GM19468 (cell line): ENCODE data around the gene ATF6.
A peak's percentile ranks its signal among the peaks of the same experiment; 100 is the strongest.

Experiments used
- ATAC-seq: cut with Tn5 transposase; IDR thresholded peaks from one replicate; pipeline ENCODE4 v1.9.1; 2021; ENCODE audit warnings: mild to moderate bottlenecking, moderate library complexity, moderate number of reproducible peaks; ENCODE audit not compliant: unreplicated experiment; ENCODE audit errors: extremely low read depth

ATF6 gene

DNA sequence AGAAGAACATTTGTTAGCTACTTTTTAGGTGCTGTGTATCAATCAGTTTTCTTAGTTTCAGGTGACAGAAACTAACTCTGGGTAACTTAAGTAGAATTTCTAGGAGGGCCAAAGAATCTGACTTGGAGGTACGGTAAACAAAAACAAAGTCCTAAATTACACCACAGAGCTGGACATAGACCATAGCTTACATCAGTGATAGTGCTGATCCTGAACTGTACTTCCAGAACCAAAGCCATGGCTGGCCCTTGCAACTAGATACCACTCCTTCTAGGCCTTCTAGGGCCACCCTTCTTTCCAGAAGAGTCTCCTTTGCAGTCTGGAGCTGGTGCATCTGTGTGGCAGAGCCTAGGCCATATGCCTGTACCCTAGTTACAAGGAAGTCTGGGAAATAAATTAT lies 163.0 kb downstream of the ATF6 start:
- ATAC-seq = no peak

- ATAC-seq = no peak
These were observed 163.9 kb downstream of the ATF6 start for GRCh38 chr1:161930064-161930463.

DNA sequence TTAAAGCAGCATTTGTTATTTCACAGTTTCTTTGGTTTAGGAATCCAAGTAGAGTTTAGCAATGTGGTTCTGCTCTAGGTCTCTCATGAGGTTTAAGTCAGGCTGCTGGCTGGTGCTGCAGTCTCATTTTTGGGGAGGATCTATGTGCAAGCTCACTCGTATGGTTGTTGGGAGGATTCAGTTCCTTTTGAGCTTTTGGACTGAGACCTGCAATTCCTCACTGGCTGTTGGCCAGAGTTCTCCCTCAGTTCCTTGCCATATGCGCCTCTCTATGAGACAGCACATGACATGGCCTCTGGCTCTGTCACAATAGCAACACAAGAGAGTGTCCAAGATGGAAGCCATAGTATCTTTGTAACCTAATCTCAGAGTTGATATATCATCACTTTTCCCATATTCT lies 166.5 kb downstream of the ATF6 start:
- no peak for ATAC-seq

- peak; percentile 63 for ATAC-seq
These were observed 167.8 kb downstream of the ATF6 start for GRCh38 chr1:161933592-161934588.

DNA sequence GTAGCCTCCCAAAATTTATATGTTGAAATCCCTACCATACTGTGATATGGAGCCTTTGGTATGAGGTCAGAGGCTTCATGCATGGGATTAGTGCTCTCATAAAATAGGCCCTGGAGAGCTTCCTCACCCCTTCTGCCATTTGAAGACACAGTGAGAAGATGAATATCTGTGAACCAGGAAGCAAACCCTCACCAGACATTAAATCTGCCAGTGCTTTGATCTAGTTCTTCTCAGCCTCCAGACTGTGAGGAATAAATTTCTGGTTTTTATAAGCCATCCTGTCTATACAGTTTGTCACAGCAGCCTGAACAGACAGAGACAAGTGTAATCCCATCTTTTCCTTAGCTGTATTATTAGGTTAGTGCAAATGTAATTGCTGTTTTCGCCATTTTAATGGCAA lies 169.1 kb downstream of the ATF6 start:
- ATAC-seq = no peak

DNA sequence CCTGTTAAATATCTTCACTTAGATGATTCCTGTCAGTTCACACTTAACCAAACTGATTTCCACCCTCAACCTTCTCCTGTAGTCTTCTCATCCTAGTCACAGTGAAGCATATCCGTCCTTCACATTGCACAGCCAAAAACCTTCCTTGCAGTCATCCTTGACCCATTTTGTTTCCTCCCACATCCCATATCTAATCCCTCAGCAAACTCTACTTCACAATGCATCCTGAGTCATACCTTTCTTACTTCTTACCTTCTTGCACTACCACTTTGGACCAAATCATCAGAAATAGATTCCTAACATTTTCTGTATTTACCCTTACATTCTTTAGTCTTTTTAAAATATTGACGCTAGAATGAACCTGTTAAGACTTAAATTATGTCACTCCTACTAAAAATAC lies 170.7 kb downstream of the ATF6 start:
- no peak for ATAC-seq

DNA sequence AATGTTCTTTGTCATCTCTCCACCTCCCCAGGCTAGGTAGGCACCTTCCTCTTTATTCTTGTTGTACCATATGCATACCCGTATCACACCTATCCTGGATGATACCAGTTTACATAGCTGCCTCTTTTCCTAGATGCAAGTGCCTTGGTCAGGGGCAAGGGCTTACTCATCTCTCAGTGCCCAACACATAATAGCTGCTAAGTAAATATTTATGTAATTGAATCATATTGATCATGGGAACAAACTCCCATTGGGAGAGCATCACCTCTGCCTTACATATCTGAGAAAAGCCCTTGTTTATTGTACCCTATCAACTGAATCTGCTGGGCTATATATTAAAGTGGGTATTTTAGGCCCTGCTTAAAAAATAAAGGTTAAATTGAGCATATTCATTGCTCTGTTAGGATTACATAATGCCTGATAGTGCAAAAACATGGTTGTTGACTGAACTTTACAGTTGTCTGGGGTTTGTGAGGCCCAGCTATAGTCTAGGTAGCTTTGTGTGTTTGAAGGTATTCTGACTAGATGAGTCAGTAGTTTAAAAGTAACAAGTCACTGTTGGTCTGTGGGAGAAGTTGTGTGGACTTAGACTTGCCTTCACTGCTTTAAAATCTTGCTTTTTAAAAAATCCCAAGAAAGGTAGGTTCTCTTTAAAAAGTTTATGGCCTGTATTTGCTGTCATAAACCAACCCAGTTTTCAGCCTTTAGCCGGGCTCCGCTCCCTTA lies 174.9 kb downstream of the ATF6 start:
- no peak for ATAC-seq

DNA sequence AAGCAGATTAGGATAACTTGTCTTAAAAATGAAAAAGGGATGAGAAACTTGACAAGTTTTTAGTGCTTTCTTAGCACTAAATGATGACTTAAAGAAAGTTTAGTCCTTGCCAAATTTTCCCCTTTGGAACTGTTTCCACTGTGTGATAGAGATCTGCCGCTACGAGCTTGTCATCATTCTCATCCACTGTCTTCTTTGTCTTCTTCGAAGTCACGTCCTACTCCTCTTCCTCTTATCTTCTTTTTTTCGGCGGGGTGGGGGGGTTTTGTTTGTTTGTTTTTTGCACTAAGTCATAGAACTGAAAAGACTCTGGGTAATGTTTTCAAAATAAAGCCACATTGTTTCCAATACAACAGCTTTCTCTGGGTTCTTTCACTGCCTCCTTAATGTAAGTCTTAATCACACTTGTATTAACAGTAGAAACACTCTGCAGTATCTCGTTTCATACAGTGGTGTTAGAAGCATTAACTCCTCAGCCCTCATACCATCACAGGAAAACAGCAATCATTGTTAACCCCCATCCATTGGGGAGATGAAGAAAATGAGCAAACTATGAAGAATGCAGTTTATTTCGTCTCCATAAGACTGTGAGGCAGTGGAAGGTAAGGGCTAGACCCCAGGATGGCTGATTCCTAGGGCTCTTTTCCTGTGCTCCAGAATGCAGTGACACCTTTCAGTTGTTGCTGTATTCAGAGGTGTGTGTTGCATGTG lies 175.8 kb downstream of the ATF6 start:
- no peak for ATAC-seq

GRCh38 chr1:161943737-161944136 lies 177.6 kb downstream of the ATF6 start:
- no peak for ATAC-seq

GRCh38 chr1:161944381-161944780 lies 178.3 kb downstream of the ATF6 start:
- ATAC-seq = no peak

DNA sequence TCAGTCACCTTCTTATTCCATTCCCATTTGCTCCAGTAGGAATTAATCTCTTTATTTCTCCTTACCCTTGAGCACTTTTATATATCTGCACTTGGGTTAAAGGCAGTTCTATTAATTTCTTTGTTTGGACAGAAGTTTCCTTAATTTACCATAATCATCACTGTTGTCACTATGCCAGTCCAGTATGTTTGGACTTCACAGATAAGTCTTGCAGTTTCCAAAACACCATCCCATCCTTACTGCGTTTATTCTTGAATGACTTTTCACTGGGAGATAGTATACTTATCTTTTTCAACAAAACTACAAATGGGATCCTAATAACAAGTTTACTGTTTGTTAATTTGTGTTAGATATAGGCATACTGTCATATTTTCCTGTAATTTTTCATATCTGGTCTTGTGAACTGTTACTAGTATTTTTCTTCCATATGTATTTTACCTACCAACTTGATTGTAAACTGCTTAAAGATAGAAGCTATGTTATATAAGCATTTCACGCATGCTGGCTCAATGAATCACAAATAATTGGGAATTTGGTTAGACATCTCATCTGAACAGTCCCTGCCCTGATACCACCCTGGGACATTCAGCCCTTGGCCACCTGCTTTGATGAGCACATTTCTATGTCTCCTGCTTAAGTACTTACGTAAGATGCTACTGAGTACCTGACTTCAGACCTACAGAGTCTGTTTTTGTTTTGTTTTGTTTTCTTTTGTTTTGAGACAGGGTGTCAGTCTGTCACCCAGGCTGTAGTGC lies 179.4 kb downstream of the ATF6 start:
- no peak for ATAC-seq

- no peak for ATAC-seq
These were observed 180.2 kb downstream of the ATF6 start for GRCh38 chr1:161946071-161946987.

- no peak for ATAC-seq
These were observed 182.3 kb downstream of the ATF6 start for GRCh38 chr1:161948435-161948834.

DNA sequence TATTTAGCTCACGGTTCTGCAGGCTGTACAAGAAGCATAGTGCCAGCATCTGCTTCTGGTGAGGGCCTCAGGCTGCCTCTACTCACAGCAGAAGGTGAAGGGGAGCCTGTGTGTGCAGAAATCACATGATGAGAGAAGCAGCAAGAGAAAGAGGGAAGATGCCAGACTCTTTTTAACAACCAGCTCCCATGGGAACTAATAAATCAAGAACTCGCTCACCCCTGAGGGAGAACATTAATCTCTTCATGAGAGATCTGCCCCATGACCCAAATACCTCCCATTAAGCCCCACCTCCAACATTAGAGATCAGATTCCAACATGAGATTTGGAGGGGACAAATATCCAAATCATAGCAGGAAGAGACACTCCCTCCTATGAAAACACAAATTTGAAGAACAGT lies 183.4 kb downstream of the ATF6 start:
- no peak for ATAC-seq

GRCh38 chr1:161950377-161950776 lies 184.3 kb downstream of the ATF6 start:
- ATAC-seq = no peak

DNA sequence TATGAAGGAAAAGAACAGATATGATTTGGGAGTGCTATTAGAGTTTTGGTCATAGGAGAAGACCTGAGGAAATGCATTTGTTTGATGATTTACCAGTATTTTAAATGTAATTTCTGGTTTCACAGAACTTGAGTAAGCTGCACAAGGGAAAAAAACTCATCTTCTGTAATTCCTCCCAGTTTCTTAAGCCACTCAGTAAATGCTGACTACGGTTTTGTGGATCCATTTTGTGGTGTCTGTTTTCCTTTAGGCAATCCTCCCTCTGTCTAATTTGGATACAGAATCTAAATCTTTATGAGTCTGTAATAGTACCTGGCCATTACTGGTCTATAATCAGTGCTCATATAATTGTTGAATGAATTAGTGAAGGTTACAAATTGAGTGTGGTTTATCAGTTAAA lies 185.5 kb downstream of the ATF6 start:
- ATAC-seq = no peak

DNA sequence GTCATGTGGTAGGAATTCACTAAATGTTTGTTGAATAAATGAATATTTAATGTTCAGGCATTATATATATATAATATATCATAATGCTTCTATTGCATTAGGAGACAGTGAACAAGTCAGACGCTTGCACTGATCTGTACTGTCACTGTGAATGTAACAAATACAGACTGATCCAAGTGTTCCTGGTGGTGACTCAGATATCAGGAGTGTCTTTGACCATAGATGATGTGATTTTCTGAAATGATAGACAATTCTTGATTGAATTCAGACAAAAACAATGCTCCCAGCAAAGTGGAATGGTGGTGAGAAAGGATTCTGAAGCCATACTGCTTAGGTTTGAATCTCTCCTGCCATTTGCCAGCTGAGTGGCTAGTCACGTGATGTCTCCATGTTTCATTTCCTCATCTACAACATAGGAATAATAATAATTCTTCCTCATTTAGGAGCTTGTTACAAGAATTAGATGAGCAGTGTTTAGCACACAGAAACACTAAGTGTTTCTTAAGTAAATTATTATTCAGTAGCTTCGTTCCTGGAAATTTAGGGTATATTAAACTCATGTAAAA lies 186.6 kb downstream of the ATF6 start:
- ATAC-seq = no peak

- ATAC-seq = no peak
These were observed 187.3 kb downstream of the ATF6 start for GRCh38 chr1:161953256-161953920.
